Ishikawa (cell line): ENCODE data around the gene PRRT1B.

Experiments
- FOXM1 ChIP-seq: IDR thresholded peaks from 2 replicates; pipeline ENCODE4 v1.6.1; 2012; ENCODE audit warnings: low read depth, borderline replicate concordance
- RAD21 ChIP-seq: IDR thresholded peaks from 2 replicates; pipeline ENCODE4 v1.6.1; 2012; ENCODE audit warnings: low read depth
- TCF12 ChIP-seq: IDR thresholded peaks from 2 replicates; pipeline ENCODE4 v1.6.1; 2012; ENCODE audit warnings: low read depth
- YY1 ChIP-seq: IDR thresholded peaks from 2 replicates; pipeline ENCODE4 v1.6.1; 2012; ENCODE audit warnings: low read depth

GRCh38 chr9:131525643-131526565, 19.4 kb upstream of the PRRT1B start:
- no peak for TF ChIP-seq YY1
- TF ChIP-seq RAD21, result no peak
- TF ChIP-seq TCF12, result no peak
- no peak for TF ChIP-seq FOXM1
